ENCODE results near the gene F12.

DNA sequence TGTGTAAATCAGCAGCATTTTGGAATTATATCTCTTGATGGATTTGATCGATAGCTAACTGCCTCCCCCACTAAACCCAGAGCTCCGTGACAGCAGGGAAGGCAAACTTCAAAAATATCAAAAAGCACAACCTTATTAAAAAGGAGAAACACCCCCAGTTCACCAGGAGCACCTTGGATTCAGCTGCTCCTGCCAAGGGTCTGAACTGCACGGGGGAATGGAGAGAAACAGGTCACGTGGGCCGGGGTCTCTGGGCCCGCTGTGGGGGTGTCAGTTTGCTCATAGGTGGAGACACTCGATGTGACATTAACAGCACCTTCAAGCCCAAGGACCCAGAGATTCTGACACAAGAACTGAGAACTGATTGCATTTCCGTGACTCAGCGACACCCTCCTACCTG lies 26.2 kb downstream of the F12 start:
- no peak for TF ChIP-seq EP300 (IDR thresholded peaks at IDR 0.05; ENCODE audit: low read depth)
- TF ChIP-seq, protein P1, sequence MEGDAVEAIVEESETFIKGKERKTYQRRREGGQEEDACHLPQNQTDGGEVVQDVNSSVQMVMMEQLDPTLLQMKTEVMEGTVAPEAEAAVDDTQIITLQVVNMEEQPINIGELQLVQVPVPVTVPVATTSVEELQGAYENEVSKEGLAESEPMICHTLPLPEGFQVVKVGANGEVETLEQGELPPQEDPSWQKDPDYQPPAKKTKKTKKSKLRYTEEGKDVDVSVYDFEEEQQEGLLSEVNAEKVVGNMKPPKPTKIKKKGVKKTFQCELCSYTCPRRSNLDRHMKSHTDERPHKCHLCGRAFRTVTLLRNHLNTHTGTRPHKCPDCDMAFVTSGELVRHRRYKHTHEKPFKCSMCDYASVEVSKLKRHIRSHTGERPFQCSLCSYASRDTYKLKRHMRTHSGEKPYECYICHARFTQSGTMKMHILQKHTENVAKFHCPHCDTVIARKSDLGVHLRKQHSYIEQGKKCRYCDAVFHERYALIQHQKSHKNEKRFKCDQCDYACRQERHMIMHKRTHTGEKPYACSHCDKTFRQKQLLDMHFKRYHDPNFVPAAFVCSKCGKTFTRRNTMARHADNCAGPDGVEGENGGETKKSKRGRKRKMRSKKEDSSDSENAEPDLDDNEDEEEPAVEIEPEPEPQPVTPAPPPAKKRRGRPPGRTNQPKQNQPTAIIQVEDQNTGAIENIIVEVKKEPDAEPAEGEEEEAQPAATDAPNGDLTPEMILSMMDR (IDR thresholded peaks at IDR 0.05), result no peak
- TF ChIP-seq POLR2AphosphoS5 (IDR thresholded peaks at IDR 0.05), result no peak
- no peak for TF ChIP-seq POLR2A (IDR thresholded peaks at IDR 0.05)

All from transverse colon (tissue), 4 donors.